Body of pancreas (tissue), 4 donors: ENCODE measurements around the gene FARS2.

ENCODE experiments used
- POLR2A ChIP-seq, 3 donors: fragments of 450-650 bp; IDR thresholded peaks; one replicate each; pipeline ENCODE4 v1.6.1; 2016; ENCODE audit warnings: antibody characterized with exemption in 3 of 3, mild to moderate bottlenecking in 2 of 3
- TF ChIP-seq, protein P1 (sequence below), 7 experiments: fragments of 450-650 bp in 4 of 7; fragments of 200-600 bp in 3 of 7; sonication (generic) in 3 of 7; IDR thresholded peaks; one replicate each; pipeline ENCODE4 v1.5.1; 2016 to 2019; ENCODE audit warnings: antibody characterized with exemption in 7 of 7

DNA sequence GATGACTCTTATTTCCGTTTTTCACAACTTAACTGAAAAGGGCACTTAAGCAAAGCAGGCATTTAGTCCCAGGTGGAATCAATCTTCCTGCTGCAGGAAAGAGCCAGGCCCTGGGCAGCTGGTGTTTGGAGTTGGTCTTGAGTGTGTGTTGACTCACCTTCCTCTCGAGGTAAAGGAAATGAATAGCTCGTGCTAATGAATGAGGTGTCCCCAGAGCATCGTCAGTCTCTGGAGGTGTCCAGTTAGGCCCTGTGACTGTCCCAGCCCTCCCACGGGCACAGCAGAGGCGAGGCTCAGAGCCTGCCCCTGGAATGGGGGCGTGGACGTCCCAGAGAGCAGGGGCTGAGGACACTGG is 467.7 kb downstream of the FARS2 start:
- TF ChIP-seq, protein P1, sequence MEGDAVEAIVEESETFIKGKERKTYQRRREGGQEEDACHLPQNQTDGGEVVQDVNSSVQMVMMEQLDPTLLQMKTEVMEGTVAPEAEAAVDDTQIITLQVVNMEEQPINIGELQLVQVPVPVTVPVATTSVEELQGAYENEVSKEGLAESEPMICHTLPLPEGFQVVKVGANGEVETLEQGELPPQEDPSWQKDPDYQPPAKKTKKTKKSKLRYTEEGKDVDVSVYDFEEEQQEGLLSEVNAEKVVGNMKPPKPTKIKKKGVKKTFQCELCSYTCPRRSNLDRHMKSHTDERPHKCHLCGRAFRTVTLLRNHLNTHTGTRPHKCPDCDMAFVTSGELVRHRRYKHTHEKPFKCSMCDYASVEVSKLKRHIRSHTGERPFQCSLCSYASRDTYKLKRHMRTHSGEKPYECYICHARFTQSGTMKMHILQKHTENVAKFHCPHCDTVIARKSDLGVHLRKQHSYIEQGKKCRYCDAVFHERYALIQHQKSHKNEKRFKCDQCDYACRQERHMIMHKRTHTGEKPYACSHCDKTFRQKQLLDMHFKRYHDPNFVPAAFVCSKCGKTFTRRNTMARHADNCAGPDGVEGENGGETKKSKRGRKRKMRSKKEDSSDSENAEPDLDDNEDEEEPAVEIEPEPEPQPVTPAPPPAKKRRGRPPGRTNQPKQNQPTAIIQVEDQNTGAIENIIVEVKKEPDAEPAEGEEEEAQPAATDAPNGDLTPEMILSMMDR (IDR thresholded peaks at IDR 0.05), result no peak
- no peak for TF ChIP-seq POLR2A (IDR thresholded peaks at IDR 0.05)
